ENCODE data around the gene NDUFV2. TPM values are rescaled to one million over a fixed set of nuclear protein-coding genes. Genes with fewer than 3 reads are reported as not detected.

The NDUFV2 gene
- total and polyA plus RNA-seq, 2 donors = 168 to 212 TPM

DNA sequence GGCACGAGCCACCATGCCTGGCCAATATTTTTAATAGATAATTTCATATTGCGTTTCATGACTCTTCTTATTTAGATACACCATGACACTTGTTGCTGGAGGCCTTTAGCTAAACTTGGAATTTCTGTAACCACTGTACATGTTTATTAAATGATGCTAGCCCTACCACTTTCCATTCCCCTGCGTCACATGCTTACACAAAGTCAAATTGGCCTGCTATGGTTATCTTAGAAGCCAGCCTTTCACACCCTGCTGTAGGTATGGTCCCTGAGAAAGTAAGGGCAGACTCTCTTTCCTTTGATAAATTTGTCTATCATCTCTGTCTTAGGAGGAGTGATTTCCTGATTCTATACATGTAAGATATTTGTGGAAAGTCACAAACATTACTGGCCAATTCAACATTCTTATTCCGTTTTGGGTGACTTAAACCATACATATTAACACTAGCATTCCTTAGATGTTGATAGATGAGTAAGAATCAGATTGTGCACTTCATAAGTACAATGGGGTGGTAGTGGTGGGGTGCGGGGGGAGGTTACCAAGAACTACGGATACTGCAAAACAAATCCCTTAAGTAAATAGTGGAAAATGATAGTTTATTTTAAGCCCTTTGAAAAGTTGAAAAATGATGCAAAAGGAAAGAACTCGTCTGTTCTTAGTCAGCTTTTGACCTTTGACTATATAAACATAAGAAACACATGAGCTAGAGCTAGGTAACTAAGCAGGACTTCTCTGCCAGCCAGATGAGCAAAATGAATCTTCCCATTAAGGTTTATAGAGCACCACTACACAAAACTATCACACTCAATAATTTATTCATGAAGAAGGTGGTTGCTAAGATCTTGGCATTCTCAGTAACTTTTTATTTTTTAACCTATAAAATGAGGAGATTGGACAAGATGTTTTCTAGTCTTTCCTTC is 7.9 kb upstream of the NDUFV2 start:
- no peak for DNase-seq (ENCODE audit: low read depth in 6 of 9, low spot score in 9 of 9)
- no peak overlapping the region for H3K4me3 ChIP-seq (ENCODE audit: low read length in 2 of 2)
- H3K36me3 ChIP-seq (ENCODE audit: control insufficient read depth in 2 of 2, insufficient read depth in 2 of 2, low read length in 1 of 2) = no peaks in the 10 kb centered on the region
- H3K4me1 ChIP-seq (ENCODE audit: control insufficient read depth in 2 of 2, insufficient read depth in 2 of 2, low read length in 2 of 2) = peaks cover 6 to 10% of the 10 kb centered on the region in 2 donors
- H3K9me3 ChIP-seq (ENCODE audit: control insufficient read depth in 2 of 2, insufficient read depth in 1 of 2, low read length in 1 of 2) = no peaks in the 10 kb centered on the region
- peak overlapping the region in 1 of 2 donors; percentile 45 for H3K27ac ChIP-seq (ENCODE audit: low read depth in 1 of 2, low read length in 1 of 2)
- no peaks in the 10 kb centered on the region for H3K27me3 ChIP-seq (ENCODE audit: control insufficient read depth in 2 of 2, insufficient read depth in 1 of 2, low read length in 1 of 2)
- 93% methylated on average over 7 of the region's 7 CpGs for WGBS

DNA sequence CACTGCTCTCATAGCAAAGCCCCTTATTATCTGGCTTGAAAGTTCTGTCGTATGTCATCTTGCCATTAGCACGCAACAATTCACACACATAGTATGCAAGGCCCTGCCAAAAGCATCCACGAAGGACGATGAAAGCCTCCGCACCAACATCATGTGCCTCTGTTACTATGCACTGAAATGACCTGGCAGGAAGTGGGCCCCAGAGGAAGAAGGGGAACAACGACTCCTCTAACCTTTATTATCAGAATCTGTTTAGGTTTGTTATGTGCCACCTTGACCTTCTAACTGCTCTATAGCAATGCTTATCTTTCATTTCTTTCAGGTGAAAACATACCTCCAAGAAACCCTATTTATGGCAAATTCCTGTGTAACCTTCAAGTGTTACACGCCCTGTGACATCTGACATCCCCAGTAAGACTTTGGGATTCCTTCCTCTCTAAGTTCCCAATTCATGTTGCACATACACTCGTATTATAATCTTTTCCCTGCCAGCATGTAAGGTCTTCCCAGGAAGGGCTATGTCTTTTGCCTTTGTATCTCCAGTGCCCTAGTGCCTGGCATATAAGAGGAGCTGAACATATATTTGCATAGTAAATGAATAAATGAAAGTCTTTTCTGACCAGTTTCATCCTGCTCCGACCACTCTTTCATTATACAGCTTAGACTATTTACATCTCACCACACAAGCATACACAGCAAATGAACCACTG is 7.0 kb upstream of the NDUFV2 start:
- H3K9me3 ChIP-seq (ENCODE audit: control insufficient read depth in 2 of 2, insufficient read depth in 1 of 2, low read length in 1 of 2) = no peaks in the 10 kb centered on the region
- no peak overlapping the region for H3K4me3 ChIP-seq (ENCODE audit: low read length in 2 of 2)
- peaks cover 6 to 10% of the 10 kb centered on the region in 2 donors for H3K4me1 ChIP-seq (ENCODE audit: control insufficient read depth in 2 of 2, insufficient read depth in 2 of 2, low read length in 2 of 2)
- H3K27ac ChIP-seq (ENCODE audit: low read depth in 1 of 2, low read length in 1 of 2) = peak overlapping the region; percentile 45 to 66
- WGBS = 46% methylated on average over 9 of the region's 9 CpGs
- no peaks in the 10 kb centered on the region for H3K27me3 ChIP-seq (ENCODE audit: control insufficient read depth in 2 of 2, insufficient read depth in 1 of 2, low read length in 1 of 2)
- DNase-seq (ENCODE audit: low read depth in 6 of 9, low spot score in 9 of 9) = peak in 6 of 9 donors; percentile 48 to 82 (median 54)
- no peaks in the 10 kb centered on the region for H3K36me3 ChIP-seq (ENCODE audit: control insufficient read depth in 2 of 2, insufficient read depth in 2 of 2, low read length in 1 of 2)

DNA sequence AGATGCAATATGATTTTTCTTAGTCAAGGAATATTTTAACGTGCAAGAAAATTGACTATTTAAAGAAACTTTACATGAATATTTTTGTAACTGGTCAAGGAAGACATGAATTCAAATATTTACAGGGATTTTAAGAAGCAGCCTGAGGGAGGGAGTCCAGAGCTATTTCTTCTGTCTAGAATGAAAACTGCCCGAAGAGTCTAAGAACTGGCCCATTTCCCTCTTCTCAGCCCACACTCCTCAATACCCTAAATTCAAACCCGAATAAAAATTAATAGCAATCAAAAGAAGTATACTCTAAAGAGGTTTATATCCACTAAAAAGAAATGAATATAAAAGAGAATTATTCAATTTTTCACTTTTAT is 6.5 kb upstream of the NDUFV2 start:
- no peak overlapping the region for H3K27ac ChIP-seq (ENCODE audit: low read depth in 1 of 2, low read length in 1 of 2)
- no peaks in the 10 kb centered on the region for H3K9me3 ChIP-seq (ENCODE audit: control insufficient read depth in 2 of 2, insufficient read depth in 1 of 2, low read length in 1 of 2)
- 96% methylated on average over 3 of the region's 3 CpGs for WGBS
- peaks cover 6 to 10% of the 10 kb centered on the region in 2 donors for H3K4me1 ChIP-seq (ENCODE audit: control insufficient read depth in 2 of 2, insufficient read depth in 2 of 2, low read length in 2 of 2)
- no peaks in the 10 kb centered on the region for H3K27me3 ChIP-seq (ENCODE audit: control insufficient read depth in 2 of 2, insufficient read depth in 1 of 2, low read length in 1 of 2)
- no peak for DNase-seq (ENCODE audit: low read depth in 6 of 9, low spot score in 9 of 9)
- H3K36me3 ChIP-seq (ENCODE audit: control insufficient read depth in 2 of 2, insufficient read depth in 2 of 2, low read length in 1 of 2) = no peaks in the 10 kb centered on the region
- H3K4me3 ChIP-seq (ENCODE audit: low read length in 2 of 2) = no peak overlapping the region

DNA sequence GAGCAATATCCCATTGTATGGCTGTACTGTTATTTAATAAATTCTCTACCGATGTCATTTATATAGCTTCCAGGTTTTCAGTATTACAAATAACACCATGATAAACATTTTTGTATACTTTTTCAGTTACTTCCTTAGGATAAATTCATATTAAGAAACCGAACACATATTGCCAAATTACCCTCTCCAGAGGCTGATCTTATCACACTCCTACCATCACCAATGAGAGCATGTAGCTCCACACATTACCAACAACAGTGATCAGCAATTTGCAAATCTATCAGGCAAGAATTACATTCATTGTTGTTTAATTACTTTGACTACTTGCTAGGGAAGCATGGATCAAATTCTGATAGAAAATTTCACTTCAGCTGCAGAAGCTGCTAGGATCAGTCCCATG is 5.8 kb upstream of the NDUFV2 start:
- H3K27me3 ChIP-seq (ENCODE audit: control insufficient read depth in 2 of 2, insufficient read depth in 1 of 2, low read length in 1 of 2) = no peaks in the 10 kb centered on the region
- H3K4me3 ChIP-seq (ENCODE audit: low read length in 2 of 2) = no peak overlapping the region
- H3K4me1 ChIP-seq (ENCODE audit: control insufficient read depth in 2 of 2, insufficient read depth in 2 of 2, low read length in 2 of 2) = peaks cover 10 to 14% of the 10 kb centered on the region in 2 donors
- no peaks in the 10 kb centered on the region for H3K36me3 ChIP-seq (ENCODE audit: control insufficient read depth in 2 of 2, insufficient read depth in 2 of 2, low read length in 1 of 2)
- H3K9me3 ChIP-seq (ENCODE audit: control insufficient read depth in 2 of 2, insufficient read depth in 1 of 2, low read length in 1 of 2) = no peaks in the 10 kb centered on the region
- WGBS = 92% methylated on average over 2 of the region's 2 CpGs
- H3K27ac ChIP-seq (ENCODE audit: low read depth in 1 of 2, low read length in 1 of 2) = no peak overlapping the region
- no peak for DNase-seq (ENCODE audit: low read depth in 6 of 9, low spot score in 9 of 9)

DNA sequence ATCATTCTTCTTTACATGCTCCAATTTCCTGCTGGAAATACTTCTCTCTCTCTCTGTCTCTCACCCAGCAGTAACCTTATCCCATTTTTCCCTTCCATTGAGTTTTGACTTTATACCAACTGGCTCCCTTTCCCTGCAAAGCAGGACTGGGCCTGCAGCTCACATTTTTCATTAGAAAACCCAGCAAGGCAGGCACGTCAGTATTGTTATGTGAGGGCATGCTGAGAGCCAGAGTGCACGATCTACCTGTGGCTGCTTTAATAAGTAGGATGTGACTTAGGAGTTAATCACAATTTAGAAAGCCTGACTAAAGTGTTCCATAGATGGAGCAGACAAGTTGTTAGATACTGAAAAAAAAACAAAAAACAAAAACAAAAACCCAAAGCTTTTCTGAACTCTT is 5.2 kb upstream of the NDUFV2 start:
- WGBS = 92% methylated on average over 2 of the region's 2 CpGs
- DNase-seq (ENCODE audit: low read depth in 6 of 9, low spot score in 9 of 9) = no peak

DNA sequence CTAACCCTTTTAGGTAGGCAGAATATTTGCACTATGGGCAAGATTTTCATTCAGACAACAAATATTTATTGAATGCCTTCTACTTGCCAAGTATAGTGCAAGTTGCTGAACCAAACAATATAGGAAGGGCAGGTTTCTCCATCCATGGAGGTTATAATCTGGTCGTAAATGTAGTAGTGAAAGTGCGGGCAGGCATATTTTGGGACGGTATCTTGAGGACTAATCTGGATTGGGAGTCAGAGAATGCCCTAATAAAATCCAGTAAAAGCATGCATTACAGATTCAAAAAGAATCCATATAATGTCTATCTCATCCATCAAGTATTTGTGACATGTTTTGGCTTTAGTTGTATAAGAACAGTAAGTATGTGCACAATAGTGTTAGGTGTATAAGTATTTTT is 1.7 kb upstream of the NDUFV2 start:
- WGBS = 97% methylated on average over 3 of the region's 3 CpGs
- Histone ChIP-seq H3K36me3 (ENCODE audit: control insufficient read depth in 2 of 2, insufficient read depth in 2 of 2, low read length in 1 of 2) (peaks cover 0 to under 1% of the 10 kb centered on the region in 2 donors), H3K9me3 (ENCODE audit: control insufficient read depth in 2 of 2, insufficient read depth in 1 of 2, low read length in 1 of 2) (no peaks in the 10 kb centered on the region), H3K27ac (ENCODE audit: low read depth in 1 of 2, low read length in 1 of 2) (no peak overlapping the region), H3K4me3 (ENCODE audit: low read length in 2 of 2) (no peak overlapping the region), H3K4me1 (ENCODE audit: control insufficient read depth in 2 of 2, insufficient read depth in 2 of 2, low read length in 2 of 2) (peaks cover 11 to 12% of the 10 kb centered on the region in 2 donors), H3K27me3 (ENCODE audit: control insufficient read depth in 2 of 2, insufficient read depth in 1 of 2, low read length in 1 of 2) (no peaks in the 10 kb centered on the region)
- no peak for DNase-seq (ENCODE audit: low read depth in 6 of 9, low spot score in 9 of 9)

More for the DNA sequence above, 5.2 kb upstream of the NDUFV2 start:
- no peaks in the 10 kb centered on the region for H3K36me3 ChIP-seq (ENCODE audit: control insufficient read depth in 2 of 2, insufficient read depth in 2 of 2, low read length in 1 of 2)
- H3K4me3 ChIP-seq (ENCODE audit: low read length in 2 of 2) = no peak overlapping the region
- H3K9me3 ChIP-seq (ENCODE audit: control insufficient read depth in 2 of 2, insufficient read depth in 1 of 2, low read length in 1 of 2) = no peaks in the 10 kb centered on the region
- peaks cover 11 to 15% of the 10 kb centered on the region in 2 donors for H3K4me1 ChIP-seq (ENCODE audit: control insufficient read depth in 2 of 2, insufficient read depth in 2 of 2, low read length in 2 of 2)
- no peak overlapping the region for H3K27ac ChIP-seq (ENCODE audit: low read depth in 1 of 2, low read length in 1 of 2)
- no peaks in the 10 kb centered on the region for H3K27me3 ChIP-seq (ENCODE audit: control insufficient read depth in 2 of 2, insufficient read depth in 1 of 2, low read length in 1 of 2)

DNA sequence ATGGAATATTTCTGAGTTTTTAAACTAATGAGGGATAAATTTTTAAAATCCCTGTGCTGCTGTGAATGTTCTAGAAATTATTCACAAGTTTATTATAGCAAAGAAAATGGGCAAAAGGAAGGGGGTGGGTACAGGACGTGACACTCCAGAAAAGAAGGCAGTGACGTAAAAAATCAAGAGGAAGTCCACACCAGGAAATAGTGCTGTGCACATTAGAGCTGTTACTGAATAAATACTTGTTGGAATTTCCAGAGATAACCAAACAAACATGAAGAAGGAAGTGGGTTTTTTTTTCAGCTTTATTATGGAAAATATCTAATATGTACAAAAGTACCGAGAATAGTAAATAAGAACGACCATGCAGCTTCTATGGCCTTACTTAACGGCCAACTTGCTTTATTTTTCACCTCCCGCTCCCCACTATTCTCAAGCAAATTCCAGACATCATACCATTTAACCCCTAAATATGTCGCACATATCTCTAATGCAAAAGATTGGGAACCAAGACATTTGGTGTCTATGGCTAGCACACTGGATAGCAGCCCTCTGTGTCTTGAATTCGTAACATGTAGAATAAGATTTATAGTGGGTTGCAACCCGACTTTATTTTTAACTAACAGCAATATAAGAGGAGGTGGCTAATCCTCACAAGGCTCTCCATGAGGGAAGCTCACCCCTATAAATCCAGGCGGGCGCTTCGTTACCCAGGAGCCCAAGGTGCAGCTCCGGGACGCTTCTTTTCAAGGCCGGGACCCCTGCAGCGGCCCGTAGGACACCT is 580 bp upstream of the NDUFV2 start:
- Histone ChIP-seq H3K4me1 (ENCODE audit: control insufficient read depth in 2 of 2, insufficient read depth in 2 of 2, low read length in 2 of 2) (peaks cover 20 to 22% of the 10 kb centered on the region in 2 donors), H3K27me3 (ENCODE audit: control insufficient read depth in 2 of 2, insufficient read depth in 1 of 2, low read length in 1 of 2) (no peaks in the 10 kb centered on the region), H3K4me3 (ENCODE audit: low read length in 2 of 2) (peak overlapping the region; percentile 78 to 87), H3K27ac (ENCODE audit: low read depth in 1 of 2, low read length in 1 of 2) (peak overlapping the region; percentile 86 to 94), H3K36me3 (ENCODE audit: control insufficient read depth in 2 of 2, insufficient read depth in 2 of 2, low read length in 1 of 2) (peaks cover 0 to 6% of the 10 kb centered on the region in 2 donors), H3K9me3 (ENCODE audit: control insufficient read depth in 2 of 2, insufficient read depth in 1 of 2, low read length in 1 of 2) (no peaks in the 10 kb centered on the region)
- under 1% methylated on average over 17 of the region's 17 CpGs for WGBS
- DNase-seq (ENCODE audit: low read depth in 6 of 9, low spot score in 9 of 9) = peak in 8 of 9 donors; percentile 32 to 85 (median 53)

DNA sequence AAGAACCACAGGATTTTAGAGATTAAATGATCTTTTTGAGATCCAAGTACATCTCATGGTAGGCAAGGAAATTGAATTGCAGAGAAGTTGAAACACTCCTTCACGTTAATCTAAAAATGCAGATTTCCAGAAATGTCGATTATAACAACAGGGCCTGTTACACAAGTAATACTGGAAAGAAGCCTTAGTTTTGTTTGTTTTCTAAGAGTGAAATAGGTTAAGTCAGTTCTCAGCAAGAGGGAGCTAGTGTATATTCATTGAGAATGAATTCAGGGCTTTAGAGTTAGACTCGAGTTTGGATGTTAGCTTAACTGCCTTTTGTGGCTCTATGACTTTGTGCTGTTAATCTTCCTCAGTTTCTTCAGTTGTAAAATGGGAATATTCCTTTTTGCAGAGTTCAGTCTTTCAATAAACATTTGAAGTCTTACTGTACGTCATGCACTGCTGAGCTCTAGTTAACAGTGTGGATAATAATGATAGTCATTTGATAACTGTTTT is 926 bp downstream of the NDUFV2 start:
- DNase-seq (ENCODE audit: low read depth in 6 of 9, low spot score in 9 of 9) = peak in 3 of 9 donors; percentile 29 to 72 (median 60)
- Histone ChIP-seq H3K4me1 (ENCODE audit: control insufficient read depth in 2 of 2, insufficient read depth in 2 of 2, low read length in 2 of 2) (peaks cover 21 to 23% of the 10 kb centered on the region in 2 donors), H3K27ac (ENCODE audit: low read depth in 1 of 2, low read length in 1 of 2) (peak overlapping the region; percentile 91 to 93), H3K27me3 (ENCODE audit: control insufficient read depth in 2 of 2, insufficient read depth in 1 of 2, low read length in 1 of 2) (no peaks in the 10 kb centered on the region), H3K4me3 (ENCODE audit: low read length in 2 of 2) (peak overlapping the region; percentile 75 to 87), H3K36me3 (ENCODE audit: control insufficient read depth in 2 of 2, insufficient read depth in 2 of 2, low read length in 1 of 2) (peaks cover 0 to 8% of the 10 kb centered on the region in 2 donors), H3K9me3 (ENCODE audit: control insufficient read depth in 2 of 2, insufficient read depth in 1 of 2, low read length in 1 of 2) (no peaks in the 10 kb centered on the region)
- WGBS = 1% methylated on average over 4 of the region's 4 CpGs

Measured in thymus (tissue), 11 donors.